C1 segment of cervical spinal cord (tissue), 14 donors: ENCODE results near the gene NECTIN1.

Experiments
- DNase-seq, 14 donors: peaks; one replicate each; lab custom pipeline; 2025; lab: John Stamatoyannopoulos, UW

The NECTIN1 gene

DNA sequence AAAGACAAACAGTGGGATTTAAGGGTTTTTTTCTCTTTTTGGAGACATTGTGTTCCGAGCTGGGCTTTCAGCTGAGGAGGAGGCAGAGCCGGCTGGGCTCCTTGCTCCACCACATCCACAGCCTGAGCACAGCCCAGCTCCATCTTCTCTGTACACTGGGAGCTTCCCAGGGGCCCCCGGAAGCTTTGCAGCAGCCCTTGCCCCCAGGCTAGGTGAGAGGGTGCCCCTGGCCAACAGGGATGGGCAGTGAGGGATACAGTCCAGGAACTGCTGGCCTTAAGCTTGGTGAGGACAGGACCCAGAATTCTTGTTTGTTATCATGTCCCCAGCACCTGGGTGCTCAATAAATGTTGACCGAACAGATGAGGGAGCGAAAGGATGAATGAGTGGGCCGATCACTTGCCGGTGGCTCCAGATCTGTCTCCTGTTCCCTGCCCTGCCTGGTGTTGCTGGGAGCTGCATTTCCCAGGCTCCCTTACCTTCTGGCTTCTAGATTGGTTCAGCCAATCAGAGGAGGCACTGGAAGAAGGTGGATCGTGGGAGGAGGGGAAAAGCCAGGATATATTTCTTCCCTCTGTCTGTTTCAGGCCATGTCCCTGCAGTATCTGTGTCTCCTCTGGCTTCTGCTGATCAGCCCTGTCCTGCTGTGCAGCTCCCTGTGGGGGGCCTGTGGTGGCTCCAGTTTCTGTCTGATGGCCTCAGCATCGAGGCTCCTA lies 26.5 kb upstream of the NECTIN1 start:
- no peak for DNase-seq

DNA sequence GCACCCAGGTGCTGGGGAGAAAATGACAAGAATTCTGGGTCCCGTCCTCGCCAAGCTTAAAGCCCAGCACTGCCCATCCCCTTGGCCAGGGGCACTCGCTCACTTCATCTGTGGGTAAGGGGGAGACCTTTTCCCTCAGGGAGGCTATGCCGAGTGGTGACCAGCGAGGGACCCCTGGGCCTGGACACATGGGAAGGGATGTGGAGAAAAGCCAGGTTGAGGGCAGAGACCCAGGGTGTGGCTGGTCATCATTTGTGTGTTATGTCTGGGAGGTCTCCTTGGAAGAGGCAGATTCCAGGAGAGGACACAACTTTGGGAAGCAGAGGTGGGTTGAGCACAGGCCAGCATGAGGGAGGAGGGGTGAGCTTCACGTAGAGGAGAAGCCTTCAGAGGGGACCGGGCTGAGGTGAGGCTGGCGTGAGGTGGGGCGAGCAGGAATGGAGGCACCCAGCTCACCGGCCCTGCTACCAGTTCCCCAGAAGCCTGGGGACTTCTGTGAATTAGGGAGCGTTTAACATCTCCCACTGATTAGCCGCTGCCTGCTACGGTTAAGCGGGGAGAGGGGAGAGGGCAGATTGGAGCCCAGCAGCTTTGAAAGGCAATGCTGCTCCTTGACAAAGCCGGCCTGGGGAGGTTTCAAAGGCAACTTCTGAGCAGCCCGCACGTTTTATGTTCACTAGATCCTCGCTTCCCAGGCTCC lies 25.8 kb upstream of the NECTIN1 start:
- no peak for DNase-seq

DNA sequence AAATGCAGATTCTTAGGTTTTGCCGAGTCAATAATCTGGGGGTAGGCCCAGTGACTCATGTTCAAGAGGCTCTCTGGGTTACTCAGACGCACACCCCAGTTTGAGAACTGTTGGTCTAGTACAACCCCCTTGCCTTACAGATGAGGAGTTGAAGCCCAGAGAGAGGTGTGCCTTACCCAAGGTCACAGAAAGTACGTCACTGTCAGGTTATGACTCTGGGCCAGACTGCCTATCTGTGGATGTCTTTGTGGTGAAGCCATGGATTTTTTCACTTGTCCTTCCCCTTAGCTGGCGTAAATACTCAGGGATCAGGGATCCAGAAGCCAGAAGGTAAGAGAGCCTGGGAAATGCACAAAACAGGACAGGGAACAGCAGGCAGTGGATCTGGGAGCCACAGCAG lies 25.2 kb upstream of the NECTIN1 start:
- no peak for DNase-seq

DNA sequence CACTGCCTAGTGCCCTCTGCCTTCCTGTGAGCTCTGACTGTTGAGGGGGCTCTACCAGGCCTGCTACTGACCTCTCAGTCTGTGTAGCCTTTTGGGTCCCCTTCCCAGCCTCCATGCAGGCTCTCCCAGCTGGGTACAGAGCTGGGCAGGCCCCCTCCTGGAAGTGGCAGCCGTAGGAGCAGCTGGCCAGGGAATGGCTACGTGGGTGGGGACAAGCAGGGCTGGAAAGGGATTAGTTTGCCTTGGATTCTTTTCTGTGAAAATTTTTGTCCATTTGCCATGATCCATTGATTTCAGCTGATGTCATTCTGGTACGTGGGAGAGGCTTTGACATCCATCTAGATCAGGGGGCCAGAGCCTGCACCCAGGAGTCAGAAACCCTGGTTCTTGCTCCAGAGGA lies 23.9 kb upstream of the NECTIN1 start:
- no peak for DNase-seq

DNA sequence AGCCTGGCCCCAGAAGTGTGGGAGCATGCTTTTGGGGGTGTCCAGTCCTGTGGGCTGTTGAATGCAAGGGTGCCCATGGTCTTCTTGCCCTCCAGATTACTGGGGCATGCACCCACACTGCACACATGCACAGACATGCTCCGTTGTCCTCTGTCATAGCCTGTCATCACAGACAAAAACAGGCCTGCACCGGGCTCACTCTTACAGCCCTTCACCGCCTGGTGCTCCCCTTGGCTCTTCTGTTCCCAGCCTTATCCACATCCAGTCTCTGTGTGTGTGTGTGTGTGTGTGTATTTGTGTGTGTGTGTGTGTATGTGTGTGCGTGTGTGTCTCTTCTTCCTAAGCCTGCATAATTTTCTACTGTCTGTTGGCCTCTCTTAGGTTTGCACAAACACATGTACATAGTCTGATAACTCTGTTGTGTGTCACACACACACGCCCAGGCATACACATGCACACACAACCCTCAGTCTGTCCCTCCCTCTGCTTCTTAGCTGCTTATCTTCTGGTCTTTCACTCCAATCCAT lies 23.4 kb upstream of the NECTIN1 start:
- no peak for DNase-seq

DNA sequence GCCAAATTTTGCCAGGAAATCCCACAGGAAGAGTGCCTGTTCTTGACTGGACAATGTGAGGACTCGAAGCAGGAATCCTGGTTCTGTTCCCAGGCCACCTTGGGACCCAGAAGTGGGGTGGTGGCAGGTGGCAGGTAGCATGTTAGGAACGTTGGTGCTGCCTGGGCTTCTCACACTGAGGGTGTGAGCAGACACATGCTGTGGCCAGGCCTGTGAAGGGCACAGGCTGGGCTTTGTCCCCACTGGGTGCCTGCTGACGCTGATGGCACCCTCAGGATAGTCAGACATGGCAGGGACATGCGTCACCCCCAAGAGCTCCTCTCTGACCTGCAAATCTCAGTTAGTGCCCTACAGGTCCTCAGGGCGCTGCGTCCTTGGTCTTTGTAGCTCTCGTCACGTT lies 21.1 kb upstream of the NECTIN1 start:
- DNase-seq: no peak

DNA sequence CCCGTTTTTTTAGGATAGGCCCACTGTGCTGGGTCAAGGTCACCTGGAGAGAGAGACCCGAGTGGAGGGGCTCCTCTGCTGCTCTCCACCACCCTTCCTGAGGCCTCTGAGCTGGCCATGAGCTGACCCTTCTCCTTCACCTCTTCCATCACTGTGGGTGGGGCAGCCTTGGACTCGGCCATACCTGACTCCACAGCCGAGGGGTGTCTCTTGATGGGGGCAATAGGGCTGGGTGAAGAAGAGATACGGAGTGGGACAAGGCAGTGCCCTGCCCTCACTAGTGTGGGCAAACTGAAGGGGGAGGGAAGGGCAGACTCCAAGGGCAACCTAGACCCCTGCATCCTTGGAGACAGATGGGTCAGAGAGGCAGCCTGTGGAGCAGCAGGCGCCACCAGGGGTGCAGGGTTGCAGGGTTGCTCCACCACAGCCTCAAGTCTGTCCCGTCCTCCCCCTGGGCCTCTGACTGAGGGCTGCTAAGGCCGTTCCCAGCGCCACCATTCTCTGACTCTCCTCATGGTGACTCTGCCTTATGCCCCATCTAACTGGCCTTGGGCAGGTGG lies 20.1 kb upstream of the NECTIN1 start:
- DNase-seq: no peak

DNA sequence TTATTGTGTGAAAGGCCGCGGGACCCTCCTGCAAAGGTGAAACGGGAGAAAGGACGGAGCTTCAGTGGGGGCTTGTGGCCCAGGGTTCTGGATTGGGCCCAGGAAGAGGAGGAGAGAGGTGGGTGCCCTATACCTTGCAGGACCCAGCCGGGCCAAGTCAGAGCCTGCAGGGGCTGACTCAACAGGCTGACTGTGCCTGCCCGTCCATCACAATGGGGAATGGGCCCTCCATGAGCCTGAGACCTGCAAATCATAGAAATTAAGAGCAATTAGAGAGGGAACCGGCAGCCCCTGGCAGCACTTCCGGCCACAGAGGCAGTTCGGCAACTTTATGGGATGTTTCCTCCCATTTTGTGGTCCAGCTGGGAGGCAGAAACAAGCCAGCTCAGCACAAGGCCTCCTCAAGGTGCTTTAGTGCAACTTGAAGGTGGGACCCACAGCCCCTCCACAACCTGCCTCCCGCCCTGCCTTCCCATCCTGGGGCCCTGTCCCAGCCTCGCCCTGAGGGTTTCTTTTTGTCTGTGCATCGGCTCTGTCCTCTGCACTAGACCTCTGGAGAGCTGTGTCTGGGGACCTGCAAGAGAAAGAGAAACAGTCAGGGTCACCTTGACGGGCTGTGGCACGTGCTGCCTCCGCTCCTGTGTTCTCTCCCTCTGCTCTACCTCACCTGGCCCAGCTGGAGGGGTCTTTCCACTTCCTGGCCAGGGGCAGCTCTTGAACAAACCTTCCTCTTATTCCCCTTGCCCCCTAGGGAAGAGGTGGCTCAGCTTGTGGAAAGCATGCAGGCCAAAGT lies 19.1 kb upstream of the NECTIN1 start:
- DNase-seq: no peak

DNA sequence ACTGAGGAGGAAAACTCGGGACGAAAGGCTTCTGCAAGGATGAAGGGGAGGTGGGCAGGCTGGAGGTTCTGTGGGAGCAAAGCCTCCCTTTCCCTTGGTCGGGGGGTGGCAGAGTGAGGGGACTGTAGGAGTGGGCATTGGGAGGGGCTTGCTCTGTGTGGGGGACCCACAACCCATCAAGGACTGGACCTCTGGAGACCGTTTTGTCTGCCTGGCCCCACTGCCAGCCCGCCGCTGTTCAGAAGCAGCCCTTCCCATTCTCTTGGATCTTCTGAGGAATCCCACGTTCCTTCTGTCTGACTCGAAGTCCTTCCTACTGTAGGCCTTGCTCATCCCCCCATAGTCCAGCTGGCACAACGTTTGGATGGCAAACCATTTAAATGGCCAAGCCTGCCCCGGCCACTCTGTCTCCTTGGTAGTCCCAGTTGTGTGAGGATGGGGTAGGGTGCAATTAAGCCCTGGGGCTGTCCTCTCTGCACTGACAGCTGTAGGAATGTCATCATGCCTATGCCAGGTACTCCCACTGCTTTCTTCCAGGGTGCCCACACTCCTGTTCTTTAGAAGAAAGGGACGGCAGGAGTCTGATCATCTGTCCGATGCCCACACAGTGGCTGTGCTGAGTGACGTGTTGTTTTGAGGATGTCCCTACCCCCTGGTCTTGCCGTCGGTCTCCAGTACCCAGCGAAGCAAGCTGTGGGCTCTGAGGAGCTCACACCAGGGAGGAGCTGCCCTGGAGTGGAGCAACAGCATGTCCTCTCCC lies 17.0 kb upstream of the NECTIN1 start:
- DNase-seq: no peak

DNA sequence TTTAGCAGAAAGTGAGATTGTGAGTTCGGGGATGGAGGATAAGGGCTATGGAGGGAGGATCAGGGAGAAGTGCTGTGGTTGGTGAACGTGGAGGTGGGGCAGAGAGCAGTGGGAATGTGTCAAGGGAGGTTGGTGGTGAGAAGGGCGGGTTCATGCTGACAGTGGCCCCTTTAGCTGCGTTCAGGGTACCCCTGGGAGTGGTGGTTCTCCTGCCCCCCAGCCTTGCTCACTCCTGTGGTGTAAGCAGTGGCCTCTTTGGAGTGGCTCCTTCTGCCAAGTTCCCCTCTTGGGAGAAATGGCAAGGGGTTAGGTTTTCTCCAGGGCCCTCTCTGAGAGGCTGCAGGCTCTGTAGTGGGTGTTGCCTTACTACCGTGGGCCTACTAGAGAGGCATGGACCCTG lies 16.1 kb upstream of the NECTIN1 start:
- DNase-seq: no peak

DNA sequence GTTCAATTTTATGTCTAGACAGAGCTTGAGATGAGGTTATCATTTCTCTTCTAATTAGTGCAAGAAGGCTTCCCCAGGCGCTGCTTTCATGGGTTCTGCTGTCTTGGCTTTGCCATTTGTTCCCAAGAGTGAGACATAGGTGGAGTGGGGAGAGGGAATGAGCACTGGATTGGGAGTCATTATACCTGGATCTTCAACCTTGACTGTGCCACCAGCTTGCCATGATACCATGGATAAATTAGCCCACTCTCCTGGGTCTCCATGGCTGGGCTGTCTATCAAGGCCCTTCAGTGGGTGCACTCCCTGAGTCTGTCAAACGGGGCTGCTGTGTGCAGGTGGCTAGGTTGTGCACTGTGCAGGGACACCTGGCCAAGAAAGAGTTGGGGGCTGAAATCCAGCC lies 15.6 kb upstream of the NECTIN1 start:
- DNase-seq: no peak

DNA sequence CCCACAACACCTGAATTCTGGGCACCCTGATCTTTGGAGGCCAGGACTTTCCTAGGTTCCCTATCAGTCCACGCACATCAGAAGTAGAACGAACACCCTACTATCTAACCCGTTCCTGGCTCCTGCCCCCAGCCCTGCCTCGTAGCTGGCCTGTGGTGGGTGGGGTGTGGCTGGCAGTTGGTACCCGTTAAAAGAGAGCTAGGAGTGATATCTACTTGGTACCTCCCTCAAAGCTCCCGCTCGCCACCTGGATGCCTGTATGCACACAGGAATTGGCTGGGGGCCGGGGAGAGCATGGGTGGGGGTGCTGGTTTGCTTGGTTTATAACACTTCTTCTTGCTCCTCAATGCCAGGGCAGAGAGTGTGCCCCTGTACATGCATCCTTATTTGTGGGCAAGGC lies 14.0 kb upstream of the NECTIN1 start:
- no peak for DNase-seq

DNA sequence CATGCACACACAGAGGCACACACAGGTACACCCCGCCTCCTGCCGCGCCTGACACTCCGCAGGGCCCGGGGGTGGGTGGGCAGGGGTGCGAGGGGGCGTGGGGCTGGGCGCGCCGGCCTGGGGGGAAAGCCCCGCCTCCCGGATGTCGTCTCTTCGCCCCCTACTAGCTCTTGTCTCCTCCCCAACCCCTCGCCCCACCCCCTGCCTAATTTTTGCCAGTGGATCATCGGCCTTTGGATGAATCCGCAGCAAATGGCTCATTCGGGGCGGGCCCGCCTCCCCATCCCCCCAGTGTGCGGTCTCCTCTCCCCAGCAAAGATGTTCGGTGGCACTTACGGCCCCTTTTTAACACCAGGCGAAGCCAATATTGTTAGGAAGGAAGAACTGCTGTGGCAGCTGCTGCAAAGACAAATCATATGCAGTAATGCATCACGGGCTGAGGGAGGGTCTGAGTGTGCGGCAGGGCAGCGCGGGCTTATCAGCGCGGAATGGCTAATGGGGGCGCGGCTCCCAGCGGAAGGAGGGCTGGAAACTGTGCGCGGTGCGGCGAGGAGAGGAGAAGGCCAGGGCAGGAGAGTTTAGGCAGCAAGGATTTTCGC lies 13.4 kb upstream of the NECTIN1 start:
- DNase-seq: no peak

DNA sequence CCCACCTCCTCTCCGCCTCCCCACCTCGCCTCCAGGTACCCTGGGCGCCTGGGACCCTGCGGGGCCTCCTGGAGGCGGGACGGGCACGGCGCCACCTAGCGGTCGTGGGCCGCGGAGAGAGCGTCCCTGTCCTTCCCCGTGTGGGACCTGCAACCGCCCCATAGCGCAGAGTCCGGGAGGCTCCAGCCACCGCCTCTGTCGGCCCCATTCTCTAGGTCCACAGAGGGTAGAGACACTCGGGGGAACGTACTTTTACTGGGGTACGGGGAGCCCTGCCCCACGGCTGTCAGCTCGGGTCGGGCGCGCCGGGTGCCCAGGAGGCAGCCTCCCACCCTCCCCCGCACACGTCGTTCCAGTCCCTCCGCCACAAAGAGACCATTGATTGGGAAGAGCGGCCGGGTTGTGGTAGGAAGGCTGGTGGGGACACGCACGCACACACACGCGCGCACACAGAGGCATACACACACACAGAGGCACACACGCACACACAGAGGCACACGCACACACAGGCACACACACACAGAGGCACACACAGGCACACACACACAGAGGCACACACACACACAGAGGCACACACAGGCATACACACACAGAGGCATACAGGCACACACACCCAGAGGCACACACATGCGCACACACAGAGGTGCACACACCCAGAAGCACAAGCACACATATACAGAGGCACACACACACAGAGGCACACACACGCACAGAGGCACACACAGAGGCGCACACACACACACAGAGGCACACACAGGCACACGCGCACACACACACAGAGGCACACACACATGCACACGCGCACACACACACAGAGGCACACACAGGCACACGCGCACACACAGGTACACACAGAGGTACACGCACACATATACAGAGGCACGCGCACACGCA lies 12.6 kb upstream of the NECTIN1 start:
- peak in 11 of 14 donors; percentile 6 to 83 (median 63) for DNase-seq

DNA sequence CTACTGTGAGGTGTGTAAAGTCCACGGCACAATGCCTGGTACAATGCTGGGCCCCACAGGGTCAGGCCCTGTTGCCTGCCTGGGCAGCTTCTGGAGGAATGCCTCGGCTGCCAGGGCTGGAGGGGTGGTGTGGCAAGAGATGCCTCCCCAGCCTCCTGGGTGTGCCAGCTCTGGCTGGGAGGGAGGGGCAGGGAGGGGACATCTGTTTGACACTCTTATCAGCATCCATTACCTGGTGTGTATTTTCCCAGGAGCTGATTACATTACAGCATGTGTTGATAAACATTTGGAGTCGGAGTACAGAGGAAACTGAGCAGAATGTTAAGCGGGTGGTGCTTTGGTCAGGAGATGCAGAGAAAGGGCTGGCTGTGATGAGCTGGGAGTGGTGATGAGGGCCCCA lies 11.0 kb upstream of the NECTIN1 start:
- DNase-seq: no peak

DNA sequence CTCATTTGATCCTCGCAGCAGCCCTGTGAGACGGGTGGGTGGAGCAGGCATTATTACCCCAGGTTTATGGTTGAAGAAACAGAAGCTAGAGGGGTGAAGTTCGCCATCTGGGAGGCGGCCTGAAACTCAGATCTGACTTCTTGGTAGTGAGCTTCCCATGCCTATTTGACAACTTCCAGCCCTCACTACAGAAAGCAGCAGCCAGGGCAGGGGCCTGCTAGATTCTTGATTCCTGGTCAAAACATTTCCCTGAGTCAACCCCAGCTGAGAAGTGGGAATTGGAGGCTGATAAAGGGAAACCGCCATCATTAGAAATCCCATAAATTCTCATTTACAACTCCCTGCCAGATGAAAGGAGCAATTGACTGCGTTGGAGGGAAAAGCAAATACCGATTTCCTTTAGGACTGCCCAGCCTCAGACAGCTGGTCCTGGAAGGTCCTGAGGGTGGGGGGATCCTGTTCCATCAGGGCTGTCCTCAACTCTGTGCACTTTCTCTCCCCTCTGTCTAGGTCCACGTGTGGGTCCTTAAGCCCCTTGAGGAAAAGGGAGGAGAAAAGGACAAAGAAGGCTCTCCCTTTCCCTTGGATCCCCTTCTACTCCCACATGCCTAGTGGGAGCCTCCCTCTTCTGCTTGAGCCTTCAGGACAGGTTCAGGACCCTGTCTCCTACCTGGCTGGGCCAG lies 10.2 kb upstream of the NECTIN1 start:
- no peak for DNase-seq

DNA sequence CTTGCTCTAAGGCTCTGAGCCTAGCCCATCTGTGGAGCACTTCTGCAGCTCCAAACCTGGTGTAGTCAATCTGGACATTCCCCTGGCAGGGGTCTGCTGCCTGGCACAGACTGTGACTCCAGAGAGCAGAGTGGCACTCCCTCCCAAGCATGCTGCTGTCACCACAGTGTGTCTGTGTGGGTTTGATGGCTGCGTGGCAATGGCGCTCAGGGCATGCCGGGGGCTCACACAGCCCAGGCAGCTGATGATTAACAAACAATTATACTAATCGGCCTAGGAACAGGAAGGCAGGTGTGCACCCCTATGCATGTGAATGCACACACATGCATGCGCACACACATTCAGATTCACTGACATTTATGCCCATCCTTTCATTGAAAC lies 9.0 kb upstream of the NECTIN1 start:
- DNase-seq: no peak

DNA sequence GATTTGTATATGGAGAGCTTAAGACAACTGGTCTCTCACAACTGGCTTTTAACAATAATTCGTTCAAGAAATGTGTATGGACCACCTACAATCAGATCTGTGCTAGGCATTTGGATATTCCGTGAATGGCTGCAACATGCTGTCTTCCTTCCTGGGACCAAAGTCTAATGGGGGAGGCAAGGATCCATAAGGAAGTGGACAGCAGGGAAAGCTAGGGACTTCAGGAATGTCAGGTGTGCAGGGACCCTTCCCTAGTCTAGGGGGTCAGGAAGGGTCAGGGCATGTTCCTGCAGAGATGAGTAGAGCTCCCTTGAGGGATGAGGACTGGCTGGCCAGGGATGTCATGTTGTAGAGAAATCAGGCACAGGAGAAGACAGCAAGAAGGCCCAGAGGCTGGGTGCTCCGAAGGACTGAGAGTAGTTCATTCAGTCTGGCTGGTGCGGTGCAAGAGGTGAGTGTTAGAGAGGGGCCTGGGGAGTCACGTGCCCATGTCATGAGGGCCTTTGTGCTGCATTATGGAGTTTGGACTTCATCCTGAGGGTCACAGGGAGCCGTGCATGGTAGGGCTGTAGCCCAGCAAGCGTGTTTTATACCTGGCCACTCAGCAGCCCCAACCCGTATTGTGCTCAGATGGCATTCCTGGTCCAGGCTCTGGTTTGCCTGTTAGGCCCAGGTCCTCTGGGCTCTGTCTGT lies 8.5 kb upstream of the NECTIN1 start:
- no peak for DNase-seq

DNA sequence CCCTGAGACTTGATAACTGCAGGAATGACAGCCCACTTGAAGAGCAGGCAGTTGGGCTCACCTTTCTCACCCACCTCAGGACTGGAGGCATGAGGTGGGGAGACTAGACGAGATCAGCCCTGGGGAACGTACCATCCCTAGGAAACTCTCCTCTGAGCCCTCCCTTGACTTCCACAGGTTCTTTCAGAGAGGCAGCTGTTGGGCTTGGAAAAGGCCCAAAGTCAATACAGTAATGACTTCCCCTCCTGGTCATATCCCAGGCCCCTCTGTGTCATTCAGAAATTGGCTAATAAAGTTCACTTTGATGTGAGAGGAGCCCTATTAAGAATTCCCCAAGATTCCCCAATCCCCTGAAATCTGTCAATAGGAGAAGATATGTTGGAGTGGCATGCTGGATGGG lies 5.8 kb upstream of the NECTIN1 start:
- no peak for DNase-seq
